K562 (cell line): ENCODE measurements around the gene SDR42E2. TPM values are rescaled to one million over a fixed set of nuclear protein-coding genes. Genes with fewer than 3 reads are reported as not detected.

Experiments
- ATAC-seq: fragments of 200-7000 bp; cut with Tn5 transposase; 3 replicates; pipeline ENCODE4 v1.9.1; 2020; ENCODE audit warnings: moderate library complexity
- BruUV-seq: library from RNA; stranded (reverse); fragments of 400-500 nt; replicated peaks from 2 replicates; lab custom pipeline; 2021; lab: Mats Ljungman, UMichigan
- CTCF ChIA-PET: fragments of 300-600 bp; formaldehyde crosslinking; extraction: SDS; loops from one replicate; lab custom pipeline; 2021; ENCODE audit warnings: low intra/inter-chr PET ratio; lab: Yijun Ruan, JAX
- POLR2A ChIA-PET: fragments of 300-600, 350-650 bp; sonication (Branson Sonifier 250); formaldehyde crosslinking; extraction: SDS; loops from one replicate; lab custom pipeline; 2021; ENCODE audit warnings: antibody characterized with exemption, inconsistent platforms; lab: Yijun Ruan, JAX
- DNase-seq, 4 experiments: peaks; one replicate each; pipeline versions ENCODE4 v3.0.0 to v3.0.0-alpha.2; 2011 to 2018; ENCODE audit warnings: low spot score in 3 of 4, mixed read lengths in 3 of 4; ENCODE audit errors: extremely low read depth in 1 of 4
- FAIRE-seq: peaks from 2 replicates; lab custom pipeline; 2011; peaks lifted over from hg19 to GRCh38; lab: Jason Lieb, UNC
- H2AFZ ChIP-seq: 2 replicates; pipeline ENCODE4 v1.6.0; 2011; ENCODE audit warnings: low read depth, low read length, control low read depth, inconsistent platforms
- H3K27ac ChIP-seq: fragments of 200-600 bp; 3 replicates; pipeline ENCODE4 v1.8.0; 2011; ENCODE audit warnings: low read depth, mild to moderate bottlenecking, control low read depth, inconsistent platforms, low read length, moderate library complexity, mixed read lengths; ENCODE audit errors: extremely low read depth
- H3K27me3 ChIP-seq, 2 experiments: fragments of 300-600 bp in 1 of 2; 2 replicates in 1 of 2; 3 replicates in 1 of 2; pipeline versions ENCODE4 v1.6.0 to v1.8.0; 2011; ENCODE audit warnings: inconsistent platforms in 2 of 2, low read length in 2 of 2, mild to moderate bottlenecking in 1 of 2, mixed read lengths in 1 of 2, moderate library complexity in 1 of 2; ENCODE audit not compliant: control insufficient read depth in 2 of 2, insufficient read depth in 2 of 2
- H3K36me3 ChIP-seq: fragments of 300-600 bp; 3 replicates; pipeline ENCODE4 v1.8.0; 2011; ENCODE audit warnings: mild to moderate bottlenecking, low read length, inconsistent platforms; ENCODE audit not compliant: control insufficient read depth, insufficient read depth
- H3K4me1 ChIP-seq, 2 experiments: fragments of 200-600 bp in 1 of 2; replicated peaks in 1 of 2; 2 replicates in 1 of 2; 3 replicates in 1 of 2; pipeline versions ENCODE4 v1.5.1 to v1.8.0; 2011; ENCODE audit warnings: inconsistent platforms in 2 of 2, low read length in 2 of 2, mild to moderate bottlenecking in 1 of 2, mixed read lengths in 1 of 2, moderate library complexity in 1 of 2; ENCODE audit not compliant: control insufficient read depth in 2 of 2, insufficient read depth in 2 of 2
- H3K4me2 ChIP-seq: 2 replicates; pipeline ENCODE4 v1.6.1; 2011; ENCODE audit warnings: low read length, control low read depth, inconsistent platforms, mixed read lengths; ENCODE audit not compliant: insufficient read depth
- H3K4me3 ChIP-seq: fragments of 200-600 bp; sonication (generic), shearing (Covaris generic); 2 replicates; pipeline ENCODE4 v1.5.1; 2016; ENCODE audit warnings: control low read depth, inconsistent platforms
- H3K79me2 ChIP-seq: fragments of 200-600 bp; 3 replicates; pipeline ENCODE4 v1.8.0; 2011; ENCODE audit warnings: low read length, inconsistent platforms; ENCODE audit not compliant: control insufficient read depth, insufficient read depth
- H3K9ac ChIP-seq, 2 experiments: 2 replicates each; pipeline versions ENCODE4 v1.6.0 to v1.6.1; 2011; ENCODE audit warnings: low read depth in 2 of 2, low read length in 2 of 2, control low read depth in 1 of 2, inconsistent platforms in 1 of 2, mild to moderate bottlenecking in 1 of 2, mixed read lengths in 1 of 2; ENCODE audit not compliant: insufficient read depth in 1 of 2
- H3K9me1 ChIP-seq: one replicate; pipeline ENCODE4 v1.6.0; 2011; ENCODE audit warnings: inconsistent platforms, mild to moderate bottlenecking, low read length, moderate library complexity; ENCODE audit not compliant: control insufficient read depth, insufficient read depth
- H3K9me3 ChIP-seq: replicated peaks from 2 replicates; pipeline ENCODE4 v1.5.1; 2011; ENCODE audit warnings: low read depth, low read length, inconsistent platforms; ENCODE audit not compliant: control insufficient read depth, insufficient read depth
- H4K20me1 ChIP-seq: replicated peaks from 2 replicates; pipeline ENCODE4 v1.6.1; 2011; ENCODE audit warnings: low read length, inconsistent platforms, mixed read lengths; ENCODE audit not compliant: control insufficient read depth, insufficient read depth
- CBX5 ChIP-seq: IDR thresholded peaks from 2 replicates; pipeline ENCODE4 v1.6.1; 2014; ENCODE audit warnings: low read depth, borderline replicate concordance
- NR2C2 ChIP-seq, 2 experiments: fragments of 200-800 bp in 1 of 2; sonication (Bioruptor generic) in 1 of 2; sonication (generic) in 1 of 2; formaldehyde crosslinking in 1 of 2; IDR thresholded peaks; 2 replicates each; pipeline versions ENCODE4 v1.6.1 to v1.8.0; 2016 to 2022; ENCODE audit warnings: mild to moderate bottlenecking in 1 of 2, missing compliant biosample characterization in 1 of 2, missing genetic modification characterization in 1 of 2, missing genetic modification reagents in 1 of 2
- POLR2G ChIP-seq: fragments of 200-400 bp; formaldehyde crosslinking; IDR thresholded peaks from 2 replicates; pipeline ENCODE4 v1.6.1; 2017; ENCODE audit warnings: low read depth, mild to moderate bottlenecking, antibody characterized with exemption, low read length, moderate library complexity
- TEAD2 ChIP-seq: fragments of 450-650 bp; IDR thresholded peaks from 2 replicates; pipeline ENCODE4 v1.6.1; 2016; ENCODE audit warnings: missing genetic modification characterization, control low read depth, missing compliant biosample characterization
- ZBTB5 ChIP-seq: fragments of 450-650 bp; IDR thresholded peaks from 2 replicates; pipeline ENCODE4 v1.6.1; 2017; ENCODE audit warnings: antibody characterized with exemption
- ZNF316 ChIP-seq: fragments of 450-650 bp; IDR thresholded peaks from 2 replicates; pipeline ENCODE4 v1.6.1; 2016
- ZNF551 ChIP-seq: fragments of 250-450 bp; sonication (Bioruptor Pico); IDR thresholded peaks from 2 replicates; pipeline ENCODE4 v1.5.0; 2021; ENCODE audit warnings: mild to moderate bottlenecking, moderate library complexity
- WGBS: fragments of 100-300 bp; shearing (Covaris generic); methylation state at CpG from one replicate; pipeline ENCODE4 v1.1.6; 2016; ENCODE audit warnings: low coverage, mixed read lengths; ENCODE audit not compliant: insufficient coverage; ENCODE audit errors: missing lambda C conversion rate; 5-methylcytosine and 5-hydroxymethylcytosine counted together
- in situ Hi-C: fragments of 300-500 bp; cut with MboI; formaldehyde crosslinking; loops from 4 replicates; pipeline ENCODE4 v1.15.0; 2018; ENCODE audit warnings: inconsistent platforms, mixed read lengths
- intact Hi-C: fragments of 100-400 bp; cut with micrococcal nuclease; formaldehyde crosslinking; loops from 2 replicates; pipeline ENCODE4 v1.14.2; 2022
- polyA plus RNA-seq, 8 experiments: library from polyadenylated mRNA; depleted of rRNA in 4 of 8; stranded (reverse) in 5 of 8; unstranded in 3 of 8; fragments of >200 nt; fragmentation: Nextera tagmentation in 2 of 8; fragmentation: Illumina TruSeq in 1 of 8; extraction: Ambion mirVana in 2 of 8; extraction: Trizol in 1 of 8; gene quantifications; 2 replicates each; pipeline versions ENCODE4 v1.2.1 to v1.2.3, GENCODE V29; 2011 to 2014; ENCODE audit warnings: inconsistent platforms in 1 of 8, missing spikeins in 1 of 8
- total RNA-seq, 7 experiments: library from RNA; depleted of rRNA in 6 of 7; stranded (reverse); fragments of >200 nt in 6 of 7; fragmentation: Illumina TruSeq in 2 of 7; extraction: Trizol in 2 of 7; gene quantifications; 2 replicates each; pipeline versions ENCODE4 v1.2.1 to v1.2.3, GENCODE V29; 2011 to 2021; ENCODE audit warnings: low replicate concordance in 1 of 7

Gene SDR42E2
- total and polyA plus RNA-seq, 9 of the 15 experiments (the other 6 are each of a cell fraction or from before 2014, with no cell fraction given) = 0.03 to 0.07 (median 0.04) TPM; not detected in 4

- TF ChIP-seq ZBTB5 (no peak), NR2C2 (CRISPR knock-in tag; IDR thresholded peaks at IDR 0.05) (no peak), NR2C2 (tag; IDR thresholded peaks at IDR 0.05) (no peak), TEAD2 (tag) (no peak), CBX5 (no peak), POLR2G (no peak)
Observed at GRCh38 chr16:22132801-22133200, 29.5 kb upstream of the SDR42E2 start (continued).

- H3K9me1 ChIP-seq = no peaks in the 10 kb centered on the region
- H2AFZ ChIP-seq = no peak overlapping the region
- BruUV-seq = no TSS peak
- H3K27ac ChIP-seq = no peak overlapping the region
- under 1% methylated on average over 8 of the region's 8 CpGs for WGBS
- intact Hi-C loops (no loop called here), in situ Hi-C loops (no loop called here)
- FAIRE-seq (no peak), ATAC-seq (no peak), DNase-seq (no peak)
- H3K4me2 ChIP-seq = no peak overlapping the region
- no peak overlapping the region for H3K4me3 ChIP-seq
- TF ChIP-seq ZNF316 (no peak), ZNF551 (no peak)
- H3K79me2 ChIP-seq = no peaks in the 10 kb centered on the region
- ChIA-PET CTCF (no interaction called here), POLR2A (no interaction called here)
- no peak overlapping the region for H3K9ac ChIP-seq
- H3K36me3 ChIP-seq = no peaks in the 10 kb centered on the region
- peaks cover 33 to 50% of the 10 kb centered on the region in 2 experiments for H3K27me3 ChIP-seq
- no peaks in the 10 kb centered on the region for H3K4me1 ChIP-seq
- H3K9me3 ChIP-seq = no peaks in the 10 kb centered on the region
- H4K20me1 ChIP-seq = peaks cover 2% of the 10 kb centered on the region; the same call in 1 of the 2 replicates
Observed at GRCh38 chr16:22138482-22138881, 23.8 kb upstream of the SDR42E2 start.
